ENCODE measurements around the gene KCNK18.
"Not testable (repeated sequence)": the region's sequence is repeated elsewhere in the genome, so short reads cannot be mapped to it uniquely, and the experiment has no call there.

KCNK18 gene

GRCh38 chr10:117174439-117175214, 22.7 kb upstream of the KCNK18 start:
- peak; percentile 25 for DNase-seq

GRCh38 chr10:117175215-117175900, 21.9 kb upstream of the KCNK18 start:
- no peak for DNase-seq

DNA sequence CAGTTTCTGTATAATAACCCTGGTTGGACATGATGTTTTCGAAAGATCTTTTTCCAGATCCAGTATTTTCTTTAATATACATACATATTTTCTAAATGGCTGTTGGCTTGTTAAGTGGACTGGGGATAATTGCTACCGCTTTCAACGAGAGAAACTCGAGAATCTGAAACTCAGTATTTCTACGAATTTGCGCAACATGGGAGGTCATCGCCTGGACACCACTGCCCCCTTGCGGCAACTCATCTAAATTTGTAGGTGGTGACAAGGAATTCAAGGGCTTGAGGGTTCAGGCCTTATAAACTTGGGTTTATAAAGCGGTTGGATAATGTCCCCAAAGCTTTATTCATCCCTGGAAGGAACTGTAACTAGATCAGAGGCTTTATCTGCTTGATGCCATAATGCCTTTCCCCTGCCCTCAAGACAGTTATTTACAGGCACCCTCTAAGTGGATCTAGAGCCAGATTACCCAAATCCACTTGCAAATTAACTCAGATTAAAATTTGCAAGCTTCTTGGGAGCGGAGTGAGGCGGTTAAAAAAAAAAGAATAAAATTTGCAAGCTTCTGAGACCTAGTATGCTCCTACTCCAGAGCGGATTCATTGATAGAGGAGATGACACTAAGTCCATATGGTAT, 21.3 kb upstream of the KCNK18 start:
- peak; percentile 16 for DNase-seq

DNA sequence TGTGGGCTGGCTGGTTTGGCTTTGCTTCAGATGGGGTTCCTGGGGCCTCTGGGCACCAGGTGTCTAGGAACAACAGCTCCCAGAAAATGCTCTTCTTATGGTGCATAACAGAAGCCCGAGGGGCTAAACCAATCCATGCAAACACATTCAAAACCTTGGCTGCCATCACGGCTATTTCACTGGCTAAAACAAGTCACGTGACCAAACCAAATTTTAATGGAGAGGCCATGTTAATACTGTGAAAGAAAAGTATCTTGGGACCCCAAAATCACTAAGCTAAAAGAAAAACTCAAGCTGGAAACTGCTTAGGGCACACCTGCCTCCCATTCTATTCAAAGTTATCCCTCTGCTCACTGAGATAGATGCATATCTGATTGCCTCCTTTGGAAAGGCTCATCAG, 19.1 kb upstream of the KCNK18 start:
- DNase-seq: no peak

DNA sequence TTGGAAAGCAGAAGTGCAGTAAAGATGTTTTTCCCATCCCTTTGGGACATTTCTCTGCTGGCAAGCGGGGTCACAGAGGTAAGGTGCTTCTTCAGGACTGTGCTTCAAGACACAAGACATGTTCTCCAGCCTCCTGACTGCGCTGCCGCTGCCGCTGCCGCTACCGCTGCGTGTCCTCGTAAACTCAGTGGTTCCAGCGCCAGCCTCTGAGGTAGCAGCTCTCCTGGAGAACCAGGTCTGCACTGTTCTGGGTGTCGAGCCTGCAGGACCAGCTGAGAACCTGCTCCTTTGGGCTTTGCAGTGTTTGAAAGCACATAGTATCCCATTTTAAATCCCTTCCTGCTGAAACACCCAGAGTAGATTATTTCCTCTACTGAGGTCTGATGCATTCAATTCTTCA, 13.0 kb upstream of the KCNK18 start:
- no peak for DNase-seq

DNA sequence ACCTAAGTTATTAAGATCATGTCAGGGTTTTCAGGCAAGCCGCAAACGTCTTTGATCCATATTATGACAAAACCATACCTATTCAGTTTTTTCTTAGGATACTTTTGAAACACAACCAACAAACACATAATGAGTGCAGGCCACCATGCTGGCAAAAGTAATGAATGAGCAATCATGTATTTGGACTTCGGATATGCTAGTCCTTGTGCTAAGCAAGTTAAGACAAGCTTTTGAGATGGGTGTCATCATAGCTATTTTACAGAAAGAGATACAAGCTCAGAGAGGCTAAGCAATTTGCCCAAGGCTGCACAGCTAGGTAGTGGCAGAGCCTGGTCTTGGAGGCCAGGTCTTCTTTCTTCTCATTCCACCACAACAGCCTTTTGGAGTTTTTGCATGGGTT, 12.5 kb upstream of the KCNK18 start:
- no peak for DNase-seq

- DNase-seq: not testable (repeated sequence)
Observed at GRCh38 chr10:117185817-117186216, 11.5 kb upstream of the KCNK18 start.

- no peak for DNase-seq
Observed at GRCh38 chr10:117186832-117187615, 10.3 kb upstream of the KCNK18 start.

GRCh38 chr10:117188371-117188770, 8.9 kb upstream of the KCNK18 start:
- no peak for DNase-seq

DNA sequence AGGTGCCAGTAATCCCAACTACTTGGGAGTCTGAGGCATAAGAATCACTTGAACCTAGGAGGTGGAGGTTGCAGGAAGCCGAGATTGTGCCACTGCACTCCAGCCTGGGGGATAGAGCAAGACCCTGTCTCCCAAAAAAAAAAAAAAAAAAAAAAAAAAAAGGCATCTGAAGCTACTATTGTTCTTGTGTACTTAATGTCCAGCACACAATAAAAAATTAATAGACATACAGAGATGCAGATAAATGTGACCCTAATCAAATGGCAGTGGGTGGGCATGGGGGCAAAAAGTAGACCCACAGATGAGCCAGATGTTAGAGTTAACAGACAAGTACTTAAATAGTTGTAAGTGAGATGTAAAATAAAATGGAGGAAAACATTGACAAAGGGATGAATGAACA, 7.7 kb upstream of the KCNK18 start:
- no peak for DNase-seq

- DNase-seq: no peak
Observed at GRCh38 chr10:117198088-117198487, 799 bp downstream of the KCNK18 start.

DNA sequence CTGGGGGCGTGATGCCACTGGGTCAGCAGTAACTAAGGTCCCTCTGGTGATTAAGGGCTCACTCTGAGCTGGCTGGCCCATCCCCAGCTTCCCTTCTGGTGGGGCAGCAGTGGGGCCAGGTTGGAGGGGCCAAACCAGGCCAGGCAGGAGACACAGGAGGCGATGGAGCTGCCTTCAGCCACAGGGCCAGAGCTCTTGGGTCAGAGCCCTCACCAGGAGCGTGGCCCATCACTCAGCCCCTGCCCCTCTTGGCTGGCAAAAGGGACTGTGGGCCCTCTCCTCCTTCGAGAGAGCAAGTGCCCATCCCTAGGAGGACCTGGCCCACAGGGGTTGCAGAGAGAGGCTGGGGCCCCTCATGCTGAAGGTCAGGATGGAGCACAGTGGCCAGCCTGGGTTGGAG, 4.5 kb downstream of the KCNK18 start:
- no peak for DNase-seq

DNA sequence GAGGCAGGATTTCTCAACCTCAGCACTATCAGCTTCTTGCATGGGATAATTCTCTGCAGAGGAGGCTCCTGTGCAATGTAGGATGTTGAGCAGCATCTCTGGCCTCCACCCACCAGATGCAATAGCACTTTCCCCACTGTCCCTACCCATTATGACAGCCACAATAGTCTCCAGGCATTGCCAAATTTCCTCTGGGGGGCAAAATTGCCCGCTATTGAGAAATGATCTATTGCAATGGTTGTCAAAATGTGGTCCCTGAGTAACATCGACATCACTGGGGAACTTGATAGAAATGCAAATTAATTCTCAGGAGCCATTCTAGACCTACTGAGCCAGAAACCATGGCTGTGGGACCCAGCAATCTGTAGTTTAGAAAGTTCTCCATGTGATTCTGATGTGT, 7.0 kb downstream of the KCNK18 start:
- DNase-seq: no peak

DNA sequence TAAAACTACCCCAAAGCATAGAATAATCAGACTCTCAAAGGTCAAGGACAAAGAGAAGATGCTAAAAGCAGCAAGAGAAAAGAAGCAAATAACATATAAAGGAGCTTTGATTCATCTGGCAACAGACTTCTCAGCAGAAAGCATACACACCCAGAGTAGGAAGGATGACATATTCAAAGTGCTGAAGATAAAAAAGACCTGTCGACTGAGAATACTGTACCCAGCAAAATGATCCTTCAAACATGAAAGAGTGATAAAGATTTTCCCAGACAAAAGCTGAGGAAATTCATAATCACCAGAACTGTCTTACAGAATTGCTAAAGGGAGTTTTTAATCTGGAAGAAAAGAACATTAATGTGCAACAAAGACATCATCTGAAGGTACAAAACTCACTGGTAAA, 14.9 kb downstream of the KCNK18 start:
- no peak for DNase-seq

DNA sequence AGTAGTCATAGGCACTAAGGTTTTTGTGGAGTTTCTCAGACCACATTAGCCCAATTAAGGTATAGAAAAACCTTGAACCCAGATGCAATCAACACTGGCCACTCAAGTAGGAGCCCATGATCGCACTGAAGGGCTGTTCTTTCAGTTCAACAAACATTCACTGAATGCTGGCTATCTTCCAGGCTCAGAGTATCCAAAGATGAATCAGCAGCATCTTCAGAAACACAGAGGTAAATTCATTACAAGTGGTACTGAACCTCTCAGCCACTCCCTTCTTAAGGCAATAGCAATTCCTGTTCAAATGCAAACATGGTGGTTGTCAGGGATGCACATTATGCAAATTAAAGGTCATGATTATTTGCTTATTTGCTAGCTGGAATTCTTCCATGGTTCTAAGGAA, 17.1 kb downstream of the KCNK18 start:
- no peak for DNase-seq

- DNase-seq: no peak
Observed at GRCh38 chr10:117215079-117215478, 17.8 kb downstream of the KCNK18 start.

DNA sequence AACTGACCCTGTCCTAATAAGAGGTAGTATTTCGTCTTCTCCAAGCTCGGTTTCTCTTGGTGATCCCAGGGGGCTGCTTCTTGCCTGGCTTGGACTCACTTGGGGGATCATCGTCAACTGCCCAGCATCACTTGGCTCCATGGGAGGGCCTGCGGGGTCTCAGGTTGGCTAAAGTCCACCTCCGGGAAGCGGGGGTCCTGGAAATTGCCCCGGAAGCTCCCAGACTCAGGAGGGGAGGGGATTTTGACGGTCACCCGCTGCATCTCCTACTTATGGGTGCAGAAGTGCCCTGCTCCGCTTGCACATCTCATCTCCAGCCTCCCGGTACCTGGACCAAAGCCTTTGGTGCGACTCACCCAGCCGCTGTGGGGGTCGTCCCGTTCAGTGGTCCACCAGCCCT, 18.7 kb downstream of the KCNK18 start:
- DNase-seq: no peak

DNA sequence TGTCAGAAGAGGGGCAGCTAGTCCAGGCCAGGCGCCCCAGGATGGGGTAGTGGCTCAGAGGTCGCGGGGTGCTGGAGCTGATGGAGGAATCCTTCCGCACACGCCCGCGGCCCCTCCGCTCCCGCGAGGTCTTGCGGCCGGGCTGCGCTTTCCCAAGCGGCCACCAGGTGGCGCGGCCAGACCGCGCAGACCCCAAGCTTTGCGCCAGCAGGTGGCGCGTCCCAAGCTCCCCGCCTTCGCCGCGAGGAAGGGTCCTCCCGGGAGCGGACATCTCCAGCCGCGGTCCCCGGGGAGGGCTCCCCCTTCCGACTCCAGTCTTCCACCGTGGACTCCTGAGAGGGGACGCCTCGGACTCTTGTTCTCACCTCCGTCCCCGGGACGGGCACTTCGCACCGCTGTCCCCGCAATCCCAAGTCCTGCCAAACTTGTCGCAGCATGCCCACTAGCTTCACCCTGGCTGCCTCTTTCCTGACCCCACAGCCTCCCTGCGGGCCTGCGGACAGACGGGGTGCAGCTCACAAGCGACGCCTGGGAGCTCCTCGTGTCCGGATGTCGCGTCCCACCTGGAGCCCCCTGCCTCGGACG, 19.4 kb downstream of the KCNK18 start:
- peak; percentile 4 for DNase-seq

- DNase-seq: no peak
Observed at GRCh38 chr10:117217196-117217761, 20.0 kb downstream of the KCNK18 start.

DNA sequence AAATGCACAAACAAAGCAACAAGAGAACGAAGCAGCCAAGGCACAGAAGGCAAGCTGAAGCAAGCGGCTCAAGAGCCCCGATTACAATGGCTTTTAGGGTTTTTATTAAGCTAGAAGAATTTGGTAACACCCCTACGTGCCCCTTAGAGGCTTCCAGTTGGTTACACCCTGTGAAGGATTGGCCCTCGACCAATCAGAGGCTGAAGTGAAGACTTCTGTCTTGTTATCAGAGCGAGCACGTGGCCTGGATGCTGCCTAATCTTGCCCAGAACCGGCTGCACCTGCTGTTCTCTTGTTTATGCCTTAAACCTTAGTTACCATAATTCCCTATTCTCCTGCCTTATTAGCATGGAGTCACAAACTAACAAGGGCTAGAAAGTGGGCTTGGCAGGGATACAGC, 21.4 kb downstream of the KCNK18 start:
- DNase-seq: no peak

- DNase-seq: no peak
Observed at GRCh38 chr10:117221156-117221711, 23.9 kb downstream of the KCNK18 start.

DNA sequence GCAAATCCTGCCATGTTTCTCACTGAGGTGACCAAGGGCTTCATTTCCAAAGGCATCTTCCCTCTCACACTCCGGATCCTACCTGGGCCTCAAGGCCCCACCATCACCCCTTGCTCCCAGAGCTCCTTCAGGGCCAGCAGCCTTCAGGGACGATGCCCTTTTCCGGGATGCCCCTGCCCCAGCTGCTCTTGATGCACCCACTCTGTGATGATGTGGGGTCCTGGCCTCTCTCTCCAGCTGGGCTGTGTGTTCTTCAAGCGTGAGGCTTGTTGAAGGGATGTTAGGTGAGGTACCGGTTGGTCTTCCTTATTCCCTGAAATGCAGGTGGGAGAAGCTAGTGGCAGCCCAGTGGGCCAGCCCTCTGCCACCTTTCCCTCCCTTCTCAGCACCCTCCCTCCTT, 25.3 kb downstream of the KCNK18 start:
- DNase-seq: no peak

Measured in NCI-H2107 (cell line).